PC-3 (cell line): ENCODE results near the gene SLC12A8.

ENCODE experiments used
- CTCF ChIP-seq: fragments of 300-600 bp; sonication (generic); conservative IDR thresholded peaks from 2 replicates; pipeline ENCODE4 v1.5.1; 2017; ENCODE audit warnings: antibody characterized with exemption, low read depth, mild to moderate bottlenecking, low read length
- EZH2 ChIP-seq: fragments of 300-600 bp; sonication (generic); IDR thresholded peaks from one replicate; pipeline ENCODE4 v1.6.1; 2017; ENCODE audit warnings: antibody characterized with exemption, mild to moderate bottlenecking, low read length; ENCODE audit not compliant: unreplicated experiment
- EZH2phosphoT487 ChIP-seq: fragments of 300-600 bp; sonication (generic); IDR thresholded peaks from 2 replicates; pipeline ENCODE4 v1.6.1; 2018; ENCODE audit warnings: mild to moderate bottlenecking, antibody characterized with exemption, low read length, borderline replicate concordance

DNA sequence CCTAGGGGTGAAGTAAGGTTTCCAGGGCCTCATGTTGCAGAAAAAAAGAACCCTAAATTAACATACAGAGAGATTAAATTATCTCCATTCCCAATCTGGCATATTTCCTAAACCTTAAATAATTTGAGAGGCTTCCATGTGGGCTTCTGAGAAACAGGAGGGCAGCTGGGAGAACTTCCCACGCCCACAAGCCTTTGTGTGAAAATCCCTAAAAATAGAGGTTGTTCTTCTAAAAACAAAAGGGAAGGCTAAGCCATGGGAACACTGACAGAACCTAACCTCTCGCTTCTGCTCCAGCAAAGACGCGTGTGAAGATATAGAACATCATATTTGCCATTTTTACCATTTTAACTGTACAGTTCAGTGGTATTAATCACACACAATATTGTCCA lies 812 bp upstream of the SLC12A8 start:
- no peak for TF ChIP-seq CTCF
- TF ChIP-seq EZH2, result no peak
- no peak for TF ChIP-seq EZH2phosphoT487
